Stimulated activated CD8-positive, alpha-beta memory T cell treated with anti-CD3 and anti-CD28 coated beads, Interleukin-15, amount 100 ng/mL, for 4 hours (primary cell): Measurements from ENCODE around the gene ST7.
"Not testable (repeated sequence)": the region's sequence is repeated elsewhere in the genome, so short reads cannot be mapped to it uniquely, and the experiment has no call there.

Source experiments
- DNase-seq, 2 donors: peaks; one replicate each; pipeline ENCODE4 v3.0.0-alpha.2; 2020; ENCODE audit warnings: low read depth in 2 of 2

The ST7 gene

DNA sequence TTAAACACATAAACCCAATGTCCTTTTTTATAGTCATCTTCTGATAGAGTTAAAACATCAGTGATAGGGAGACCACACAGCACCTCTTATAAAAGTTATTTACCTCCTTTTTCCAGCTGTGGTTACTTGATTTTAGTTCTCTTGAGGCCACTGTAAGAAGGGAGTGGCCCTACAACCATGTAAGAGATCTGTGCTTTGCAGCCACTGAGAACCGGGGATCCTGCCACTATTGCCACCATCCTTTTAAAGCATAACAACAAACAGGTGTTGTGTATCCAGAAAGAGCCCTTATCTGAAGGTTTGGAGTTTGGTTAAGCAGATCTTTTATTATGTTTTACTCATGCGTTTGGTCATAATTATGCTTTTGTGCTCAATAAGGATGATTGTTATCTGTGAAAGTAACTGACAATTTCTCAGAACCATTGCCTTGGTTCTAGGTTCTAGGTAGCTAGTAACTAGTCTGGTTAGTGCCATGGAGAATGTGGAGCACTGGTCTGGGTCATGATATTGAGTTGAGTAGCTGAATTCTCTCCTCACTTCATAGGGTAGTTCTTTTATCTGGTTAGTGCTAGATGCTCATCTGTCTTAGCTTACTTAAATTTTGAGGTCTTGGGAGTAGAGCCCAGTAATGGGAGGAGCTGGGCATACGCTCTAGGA, 56.5 kb downstream of the ST7 start:
- DNase-seq: no peak

DNA sequence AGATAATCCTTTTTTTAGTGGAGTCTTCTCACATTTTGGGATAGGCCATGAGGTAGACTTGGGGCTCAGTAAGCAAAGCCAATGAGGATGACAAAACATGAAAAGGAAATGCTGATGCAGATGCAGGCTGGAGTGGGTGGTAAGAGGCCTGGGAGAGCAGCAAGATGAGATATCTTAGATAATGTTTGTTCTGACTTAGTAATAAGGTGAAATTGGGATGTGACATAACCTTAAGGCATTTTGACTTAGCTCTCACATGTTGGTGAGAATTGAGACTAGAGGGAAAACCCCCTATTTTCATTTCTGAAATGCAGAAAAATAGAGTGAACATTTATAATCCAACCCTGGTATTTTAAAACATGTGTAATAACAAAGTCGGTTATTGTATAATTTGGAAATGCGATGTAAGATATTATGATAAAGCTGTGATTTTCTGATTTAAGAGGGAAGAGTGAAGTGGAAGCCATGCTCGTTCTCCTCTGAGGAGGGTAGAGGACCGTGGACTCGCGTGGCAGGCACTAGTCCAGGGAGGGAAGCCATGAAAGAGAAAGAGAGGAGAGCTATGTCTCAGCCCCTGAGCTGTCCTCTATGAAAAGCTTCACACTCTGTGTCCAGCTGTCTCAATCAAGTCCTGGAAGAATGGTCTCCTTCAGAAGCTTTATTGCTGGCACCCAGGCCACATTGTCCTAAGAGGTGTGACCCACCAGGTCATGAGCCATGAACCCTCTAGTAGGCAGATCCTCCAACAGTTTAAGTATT, 57.3 kb downstream of the ST7 start:
- DNase-seq: no peak

DNA sequence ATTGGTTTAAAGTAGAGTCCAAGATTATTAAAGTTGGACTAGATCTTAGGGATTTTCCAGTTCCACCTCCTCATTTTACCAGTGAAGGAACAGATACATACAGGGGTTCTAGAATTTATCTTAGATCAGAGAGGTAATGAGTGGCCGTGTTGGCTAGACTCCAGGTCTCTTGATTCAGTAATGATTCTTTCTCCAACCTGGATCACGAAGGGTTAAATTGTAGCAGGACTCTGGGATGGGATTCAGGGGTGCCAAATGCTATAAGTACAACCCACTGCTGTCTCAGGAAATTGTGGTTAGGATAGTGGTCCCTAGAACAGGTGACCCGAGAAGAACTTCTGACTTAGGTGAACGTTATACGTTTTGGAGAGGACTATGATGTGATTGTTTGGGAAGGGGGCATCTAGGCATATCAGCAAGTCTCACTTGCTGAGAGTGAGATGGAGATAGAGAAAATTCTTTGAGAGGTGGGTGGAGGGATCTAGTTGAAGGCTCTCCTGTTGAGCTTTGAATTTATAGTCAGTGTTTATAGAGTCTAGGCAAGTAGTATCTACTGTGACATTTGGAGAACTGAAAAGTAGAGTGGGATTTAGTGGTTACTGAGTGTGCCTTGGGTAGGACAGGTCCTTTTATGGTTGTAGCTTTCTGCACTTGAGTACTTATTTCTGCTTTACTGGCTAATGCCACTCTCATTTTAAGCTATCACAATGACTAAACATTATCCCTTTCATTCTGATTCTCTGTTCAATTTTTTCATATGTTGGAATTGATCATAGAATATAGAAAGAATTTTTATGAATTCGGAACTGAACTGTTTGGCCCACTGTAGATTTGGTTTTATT, 58.3 kb downstream of the ST7 start:
- no peak for DNase-seq

DNA sequence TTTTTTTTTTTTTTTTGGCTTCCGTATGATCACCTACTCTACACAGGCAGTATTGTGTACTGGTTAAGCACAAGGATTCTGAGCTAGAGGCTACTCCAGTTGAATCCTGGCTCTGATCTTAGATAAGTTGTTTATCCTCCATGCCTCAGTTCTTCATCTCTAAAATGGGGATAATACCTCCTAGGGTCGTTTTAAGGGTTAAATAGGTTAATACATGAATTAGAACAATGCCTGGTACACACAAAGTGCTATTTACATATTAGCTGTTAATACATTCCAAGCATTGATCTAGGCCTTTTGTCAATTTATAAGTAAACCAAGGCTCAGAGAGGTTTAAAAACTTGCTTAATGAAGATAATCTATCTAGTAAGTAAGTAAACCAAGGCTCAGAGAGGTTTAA, 59.0 kb downstream of the ST7 start:
- DNase-seq: no peak

- no peak for DNase-seq
Measured at GRCh38 chr7:117012696-117013095, 59.4 kb downstream of the ST7 start.

DNA sequence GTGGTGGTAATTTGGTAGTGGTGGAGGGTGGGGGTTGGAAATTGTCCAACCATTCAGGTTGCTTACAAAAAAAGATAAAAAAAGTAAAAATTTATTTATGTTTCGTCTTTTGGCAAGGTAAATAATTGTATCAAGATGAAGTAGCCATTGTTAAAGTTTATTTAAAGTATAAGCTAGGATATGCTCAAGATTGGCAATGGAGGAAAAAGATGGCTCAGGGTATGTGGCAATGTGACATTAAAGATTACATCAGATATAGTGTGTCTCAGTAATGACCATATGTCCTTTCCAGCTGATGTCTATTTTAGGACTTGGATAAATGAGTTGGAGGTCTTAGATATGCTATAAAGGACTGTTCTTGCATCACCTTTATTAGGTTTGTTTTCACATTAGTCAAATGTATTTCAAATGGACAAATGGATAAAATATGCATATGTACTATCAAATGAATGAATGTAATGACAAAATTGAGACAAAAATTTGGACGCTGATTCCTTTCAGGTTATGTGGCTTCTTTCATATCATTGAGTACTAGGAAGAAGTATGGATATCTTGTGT, 60.9 kb downstream of the ST7 start:
- DNase-seq: no peak

- DNase-seq: no peak
Measured at GRCh38 chr7:117014673-117015133, 61.4 kb downstream of the ST7 start.

DNA sequence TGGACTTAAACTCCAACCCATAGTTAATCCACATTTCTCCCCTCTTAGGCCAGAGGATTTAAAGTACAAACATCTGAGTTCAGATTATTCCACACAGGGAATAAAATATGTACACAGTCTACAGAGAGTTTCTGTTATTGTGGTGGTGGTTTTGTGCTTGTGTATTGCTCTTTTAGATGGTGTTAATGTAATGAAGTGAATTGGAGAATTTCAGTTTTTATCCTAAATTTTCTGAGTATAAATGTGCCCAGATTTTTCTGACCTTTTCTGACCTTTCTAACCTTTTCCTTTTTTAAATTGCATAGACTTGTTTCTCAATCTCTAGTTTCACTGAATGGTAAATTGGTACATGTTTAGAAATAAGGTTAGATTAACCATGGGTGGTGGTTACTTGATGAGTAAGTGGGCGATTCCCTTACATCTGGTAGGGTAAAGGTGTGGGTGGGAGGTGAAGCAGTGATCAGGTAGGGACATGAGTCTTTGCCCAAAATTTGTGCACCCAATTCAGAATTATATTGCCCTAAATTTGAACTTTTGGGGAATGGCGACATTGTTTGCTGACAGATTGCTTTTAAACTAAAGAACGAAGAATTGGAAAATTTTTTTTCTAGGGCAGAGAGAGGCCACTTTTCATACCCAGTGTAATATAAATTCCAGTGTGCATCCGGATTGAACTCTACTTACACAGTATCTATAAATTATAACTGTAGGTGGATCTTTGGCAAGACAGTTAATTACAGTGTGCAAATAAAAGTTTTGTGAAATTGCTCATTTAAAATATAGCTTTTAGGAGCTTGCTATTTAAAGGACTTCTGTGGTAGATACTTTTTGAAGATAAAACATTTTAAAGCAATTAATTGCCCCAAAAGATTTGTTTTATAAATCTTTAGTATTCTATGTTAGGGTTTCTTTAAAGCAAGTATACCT, 62.2 kb downstream of the ST7 start:
- DNase-seq: no peak

DNA sequence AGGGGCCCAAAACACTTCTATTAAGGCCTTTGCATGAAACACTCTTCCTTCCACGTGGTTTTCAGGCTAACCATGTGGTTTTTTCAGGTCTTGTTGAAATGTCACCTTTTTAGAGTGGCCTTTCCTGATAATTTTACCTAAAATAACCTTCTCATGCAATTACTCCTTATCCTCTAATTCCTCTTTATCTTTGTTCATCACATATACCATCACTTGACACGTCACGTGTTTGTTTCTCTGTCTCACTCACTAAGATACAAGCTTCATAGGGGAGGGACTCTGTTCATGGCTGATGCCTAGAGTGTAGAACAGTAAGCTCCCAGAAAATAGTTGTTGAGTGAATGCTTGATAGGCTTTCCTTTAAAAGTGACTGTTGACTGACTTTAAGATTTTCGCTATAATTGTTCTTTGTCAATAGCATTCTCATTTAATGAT, 63.7 kb downstream of the ST7 start:
- DNase-seq: no peak

DNA sequence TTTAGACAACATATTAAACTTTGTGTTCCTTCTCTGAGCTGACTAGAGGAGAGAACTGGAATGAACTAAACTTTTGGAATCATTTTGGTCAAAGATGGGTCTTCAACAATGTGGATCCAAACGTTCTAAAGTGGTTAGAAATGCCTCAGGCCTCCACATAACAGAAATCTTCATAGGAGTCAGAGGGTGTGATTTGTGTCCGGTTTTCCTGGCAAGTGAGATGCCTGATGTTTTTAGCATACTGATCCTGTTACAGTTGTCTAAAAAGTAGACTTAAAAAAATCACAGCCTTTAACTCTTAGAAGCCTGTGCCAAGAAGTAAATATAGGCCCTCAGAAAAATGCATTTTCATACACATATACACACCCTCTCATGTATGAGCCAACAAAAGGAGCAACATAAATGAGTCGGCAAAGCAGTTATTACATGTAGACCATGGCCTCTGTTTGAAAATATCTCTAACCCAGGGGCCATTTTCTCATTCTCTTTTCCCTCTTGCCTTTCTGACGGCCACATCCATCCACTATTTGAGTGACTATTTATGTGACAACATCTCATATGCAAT, 64.5 kb downstream of the ST7 start:
- no peak for DNase-seq

DNA sequence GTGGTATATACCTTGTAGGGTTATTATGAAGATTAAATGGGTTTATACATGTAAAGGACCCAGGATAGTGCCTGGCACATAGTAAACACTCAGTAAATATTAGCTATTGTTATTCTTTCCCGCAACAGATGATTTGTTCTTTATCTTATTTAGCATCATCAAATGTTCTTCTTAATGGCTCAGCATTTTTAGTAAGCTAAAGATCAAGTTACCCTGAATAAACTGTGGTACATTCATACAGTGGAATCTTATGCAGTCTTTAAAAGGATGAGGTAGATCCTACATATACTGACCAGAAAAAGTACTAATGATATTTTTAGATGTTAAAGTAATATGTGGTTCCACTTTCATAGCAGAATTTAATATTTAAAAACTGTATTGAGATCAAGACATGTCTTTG, 65.4 kb downstream of the ST7 start:
- DNase-seq: no peak

DNA sequence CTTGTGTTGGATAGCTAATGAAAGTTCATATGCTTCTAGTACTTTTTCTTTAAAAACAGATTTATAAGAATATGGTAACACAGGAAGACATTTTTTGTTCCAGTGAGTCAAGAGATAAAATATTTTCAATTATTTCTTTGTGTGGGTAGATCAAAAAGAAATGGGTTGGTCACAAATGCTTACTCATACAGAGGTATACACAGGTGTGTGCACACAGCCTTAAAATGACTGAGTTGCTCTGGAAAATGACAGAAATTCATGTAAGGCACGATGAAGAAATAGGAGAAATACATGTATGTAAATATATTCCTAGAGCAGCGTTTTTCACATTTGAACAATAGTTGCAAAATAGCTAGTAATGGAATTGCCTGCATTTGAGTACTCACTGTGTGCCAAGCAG, 66.0 kb downstream of the ST7 start:
- DNase-seq: no peak

DNA sequence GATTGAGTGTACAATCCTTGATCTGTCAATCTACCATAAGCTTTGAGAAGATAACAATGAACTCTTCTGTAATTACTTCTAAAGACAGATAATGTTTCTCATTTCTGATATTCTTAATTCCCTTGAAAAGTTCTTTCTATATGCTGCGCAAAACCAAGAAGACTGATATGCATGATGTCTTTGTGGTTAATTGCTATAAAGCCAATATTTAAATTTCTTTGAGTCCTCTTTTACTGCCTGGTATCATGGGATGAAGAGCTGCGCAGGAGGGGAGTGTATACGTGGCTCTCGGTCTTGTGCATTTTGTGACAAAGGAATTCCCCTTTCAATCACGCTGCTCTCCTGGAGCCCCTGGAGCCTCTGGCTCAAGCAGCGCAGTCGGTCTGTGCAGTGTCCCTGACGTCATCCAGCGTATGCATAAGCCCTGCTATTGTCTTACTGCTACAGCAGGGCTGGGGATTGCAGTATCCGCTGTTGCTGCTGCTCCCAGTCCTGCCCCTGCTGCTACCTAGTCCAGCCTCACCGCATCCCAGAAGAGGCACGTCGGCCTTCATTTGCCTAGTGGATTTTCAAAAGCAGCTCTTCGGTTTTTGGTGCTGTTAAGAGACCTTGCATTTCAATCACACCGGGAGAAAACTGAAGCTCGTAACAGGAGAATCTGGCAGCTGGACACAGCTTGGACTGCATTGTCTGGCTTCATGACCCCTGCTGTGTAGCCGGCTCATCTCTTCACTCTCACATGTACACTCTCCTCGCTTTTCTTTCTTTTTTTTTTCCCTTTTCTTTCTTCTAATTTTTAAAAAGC, 66.7 kb downstream of the ST7 start:
- DNase-seq: no peak

DNA sequence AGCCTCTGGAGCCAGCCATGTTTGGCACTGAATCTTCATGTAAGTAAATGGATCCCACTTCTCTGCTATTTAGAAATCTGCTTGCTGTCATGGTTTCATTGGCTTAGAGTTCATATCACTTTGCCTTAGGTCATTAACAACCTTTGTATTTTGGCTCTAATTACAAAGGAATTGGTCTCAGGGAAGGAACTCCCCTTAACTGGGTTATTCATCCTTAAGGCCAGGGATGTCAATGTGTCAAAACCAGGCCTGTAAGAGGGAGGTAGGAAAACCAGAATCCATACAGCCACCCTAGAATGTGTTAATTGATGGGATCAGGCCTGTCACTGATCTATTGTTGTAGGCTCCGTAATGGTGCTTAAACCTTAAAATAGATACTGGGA, 67.3 kb downstream of the ST7 start:
- DNase-seq: no peak

- DNase-seq: no peak
Measured at GRCh38 chr7:117021366-117021765, 68.1 kb downstream of the ST7 start.

GRCh38 chr7:117021986-117022385, 68.7 kb downstream of the ST7 start:
- DNase-seq: no peak

DNA sequence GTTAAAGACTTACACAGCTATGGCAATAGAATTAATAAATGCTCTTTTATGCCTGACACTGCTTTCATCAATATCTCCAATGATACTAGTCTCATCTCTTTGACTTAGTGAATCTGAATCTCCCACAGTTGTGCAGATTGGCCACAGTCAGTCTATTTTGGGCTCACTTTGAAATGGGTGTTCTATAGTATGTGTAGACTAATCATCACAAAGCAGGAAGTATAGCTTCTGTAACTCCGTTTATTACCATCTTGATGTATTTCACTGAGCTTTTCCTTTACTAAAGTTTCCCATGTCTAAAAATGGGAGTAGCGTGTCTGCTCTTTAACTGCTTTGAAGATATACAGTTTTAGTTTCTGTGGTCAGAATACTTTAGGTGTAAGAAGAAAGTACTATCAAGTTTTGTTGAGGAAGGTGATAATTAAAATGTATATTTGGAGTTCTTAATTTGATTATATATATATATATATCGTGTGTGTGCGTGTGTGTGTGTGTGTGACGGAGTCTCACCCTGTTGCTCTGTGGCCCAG, 70.1 kb downstream of the ST7 start:
- DNase-seq: no peak

GRCh38 chr7:117024811-117025210, 71.5 kb downstream of the ST7 start:
- no peak for DNase-seq

DNA sequence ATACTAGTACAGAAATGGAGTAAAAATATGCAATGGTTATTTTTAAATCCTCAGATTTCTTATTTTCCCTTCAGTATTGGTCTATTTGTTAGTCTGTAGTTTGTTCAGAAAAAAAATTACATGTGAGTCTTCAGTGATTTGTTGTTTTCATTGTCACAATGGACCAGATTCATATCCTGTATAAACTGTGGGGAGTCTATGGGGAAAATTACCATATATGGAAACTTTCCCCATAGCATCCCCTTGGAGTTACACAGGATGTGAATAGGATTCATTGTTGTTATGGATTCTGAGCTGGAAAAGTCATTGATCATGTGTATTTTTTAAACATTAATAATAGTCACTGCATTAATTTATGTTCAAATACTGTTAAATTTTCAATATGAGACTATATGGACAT, 72.6 kb downstream of the ST7 start:
- no peak for DNase-seq

DNA sequence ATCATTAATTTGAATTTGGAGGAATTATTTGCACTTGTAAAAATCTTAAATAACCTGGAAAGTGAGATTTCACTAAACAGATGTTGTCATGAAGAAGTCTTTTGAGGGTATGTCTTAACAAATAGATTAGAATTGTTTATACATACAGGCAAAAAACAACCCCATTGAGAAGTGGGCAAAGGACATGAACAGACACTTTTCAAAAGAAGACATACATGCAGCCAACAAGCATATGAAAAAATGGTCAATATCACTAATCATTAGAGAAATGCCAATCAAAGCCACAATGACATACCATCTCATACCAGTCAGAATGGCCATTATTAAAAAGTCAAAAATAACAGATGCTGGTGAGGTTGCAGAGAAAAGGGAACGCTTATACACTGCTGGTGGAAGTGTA, 77.0 kb downstream of the ST7 start:
- not testable (repeated sequence) for DNase-seq
